Cardiac muscle cell (in vitro differentiated cells and primary cell): Measurements from ENCODE around the gene ZFP30. TPM values are rescaled to one million over a fixed set of nuclear protein-coding genes. Genes with fewer than 3 reads are reported as not detected.
A peak's percentile ranks its signal among the peaks of the same experiment; 100 is the strongest.
"Not testable (repeated sequence)": the region's sequence is repeated elsewhere in the genome, so short reads cannot be mapped to it uniquely, and the experiment has no call there.

ENCODE experiments used
- DNase-seq, 2 donors: peaks; one replicate each; pipeline versions ENCODE4 v3.0.0 to v3.0.0-alpha.2; 2010 to 2017; ENCODE audit warnings: low read depth in 1 of 2, low spot score in 1 of 2
- H3K27ac ChIP-seq: fragments of 200-600 bp; sonication (generic); 2 replicates; pipeline ENCODE4 v1.5.1; 2016
- H3K27me3 ChIP-seq: fragments of 200-600 bp; sonication (generic); 2 replicates; pipeline ENCODE4 v1.6.0; 2016; ENCODE audit warnings: control low read depth
- H3K36me3 ChIP-seq: fragments of 200-600 bp; sonication (generic); 2 replicates; pipeline ENCODE4 v1.5.1; 2016; ENCODE audit warnings: control low read depth
- H3K4me1 ChIP-seq: fragments of 200-600 bp; sonication (generic); 2 replicates; pipeline ENCODE4 v1.8.1; 2017; ENCODE audit warnings: low read depth, mild to moderate bottlenecking, mixed run types
- H3K4me3 ChIP-seq: fragments of 200-600 bp; sonication (generic); 2 replicates; pipeline ENCODE4 v1.5.1; 2016; ENCODE audit warnings: mild to moderate bottlenecking
- H3K9me3 ChIP-seq: fragments of 200-600 bp; sonication (generic); 2 replicates; pipeline ENCODE4 v1.5.1; 2017; ENCODE audit warnings: low read depth, mild to moderate bottlenecking, control low read depth
- CTCF ChIP-seq: IDR thresholded peaks from 2 replicates; pipeline ENCODE4 v1.5.1; 2012; ENCODE audit warnings: low read depth, mild to moderate bottlenecking, low read length
- polyA plus RNA-seq: library from polyadenylated mRNA; unstranded; fragments of >200 nt; fragmentation: Nextera tagmentation; extraction: Ambion mirVana; gene quantifications from 2 replicates; pipeline ENCODE4 v1.2.1, GENCODE V29; 2016
- total RNA-seq: library from RNA; depleted of rRNA; stranded (reverse); fragments of >200 nt; gene quantifications from 2 replicates; pipeline ENCODE4 v1.2.3, GENCODE V29; 2016

Gene ZFP30
- total and polyA plus RNA-seq, 2 experiments from 2014 or later: 7.1 to 27.0 TPM

DNA sequence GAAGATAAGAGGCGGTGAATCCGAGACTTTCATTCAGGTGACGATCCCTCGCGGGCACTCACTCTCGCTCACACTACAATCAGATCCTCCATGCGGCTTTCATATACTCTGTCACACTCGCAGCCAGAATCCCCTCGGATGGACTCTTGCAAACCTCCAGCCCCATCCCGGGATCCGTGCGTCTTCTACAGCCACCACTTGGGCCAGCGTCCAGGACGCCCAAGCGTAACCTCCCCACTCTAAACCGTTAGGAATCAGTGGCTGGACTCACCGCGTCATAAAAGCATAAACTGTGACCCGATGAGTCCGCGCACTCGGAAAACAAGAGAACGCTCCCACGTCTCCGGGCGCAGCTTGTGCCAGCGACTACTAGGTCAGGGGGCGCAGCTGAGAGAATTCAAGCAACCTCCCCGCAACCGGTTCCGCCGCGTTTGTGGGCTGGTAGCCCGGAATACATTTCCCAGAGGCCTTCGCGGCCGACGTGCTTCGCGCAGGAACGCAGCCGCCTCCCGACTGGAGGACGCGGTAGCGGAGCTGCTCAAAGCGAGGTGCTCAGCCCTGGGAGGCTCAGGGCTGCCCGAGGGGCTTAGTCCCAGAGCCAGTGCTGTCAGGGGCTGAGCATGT lies 36.7 kb upstream of the ZFP30 start:
- TF ChIP-seq CTCF: no peak
- peak overlapping the region; percentile 50 for H3K4me3 ChIP-seq
- H3K4me1 ChIP-seq: no peaks in the 10 kb centered on the region
- peaks cover 3% of the 10 kb centered on the region for H3K36me3 ChIP-seq
- H3K9me3 ChIP-seq: no peaks in the 10 kb centered on the region
- peak; percentile 93 to 96 for DNase-seq
- no peaks in the 10 kb centered on the region for H3K27me3 ChIP-seq
- peak overlapping the region; percentile 71 for H3K27ac ChIP-seq

GRCh38 chr19:37683520-37683919 lies 28.3 kb upstream of the ZFP30 start:
- no peaks in the 10 kb centered on the region for H3K27me3 ChIP-seq
- H3K9me3 ChIP-seq: no peaks in the 10 kb centered on the region
- no peaks in the 10 kb centered on the region for H3K4me1 ChIP-seq
- H3K36me3 ChIP-seq: no peaks in the 10 kb centered on the region
- no peak for TF ChIP-seq CTCF
- DNase-seq: no peak
- H3K27ac ChIP-seq: no peak overlapping the region
- H3K4me3 ChIP-seq: no peak overlapping the region

- peaks cover 3% of the 10 kb centered on the region for H3K9me3 ChIP-seq
- H3K4me3 ChIP-seq: no peak overlapping the region
- no peak for TF ChIP-seq CTCF
- no peak for DNase-seq
- no peaks in the 10 kb centered on the region for H3K4me1 ChIP-seq
- no peak overlapping the region for H3K27ac ChIP-seq
- no peaks in the 10 kb centered on the region for H3K36me3 ChIP-seq
- no peaks in the 10 kb centered on the region for H3K27me3 ChIP-seq
These were observed 14.2 kb upstream of the ZFP30 start for GRCh38 chr19:37669450-37669914.

- H3K9me3 ChIP-seq, H3K4me3 ChIP-seq, H3K27me3 ChIP-seq: not testable (repeated sequence)
These were observed 1.9 kb upstream of the ZFP30 start for GRCh38 chr19:37657157-37657556.

GRCh38 chr19:37655689-37656371 lies 565 bp upstream of the ZFP30 start:
- peak overlapping the region; percentile 89 for H3K27ac ChIP-seq
- H3K4me1 ChIP-seq: peaks cover 17% of the 10 kb centered on the region
- no peaks in the 10 kb centered on the region for H3K9me3 ChIP-seq
- H3K4me3 ChIP-seq: peak overlapping the region; percentile 63
- no peaks in the 10 kb centered on the region for H3K36me3 ChIP-seq
- DNase-seq: peak; percentile 86 to 89
- H3K27me3 ChIP-seq: no peaks in the 10 kb centered on the region
- TF ChIP-seq CTCF: no peak

More at GRCh38 chr19:37657157-37657556, 1.9 kb upstream of the ZFP30 start:
- H3K27ac ChIP-seq, DNase-seq, H3K36me3 ChIP-seq: not testable (repeated sequence)
- peaks cover 17% of the 10 kb centered on the region for H3K4me1 ChIP-seq
